Measurements from ENCODE around the gene OXA1L. TPM values are rescaled to one million over a fixed set of nuclear protein-coding genes. Genes with fewer than 3 reads are reported as not detected.
A peak's percentile ranks its signal among the peaks of the same experiment; 100 is the strongest.

OXA1L gene
- total RNA-seq, 1 donor from 2014 or later, result 99.2 TPM

- TF ChIP-seq CTCF (conservative IDR thresholded peaks at IDR 0.05; ENCODE audit: low read depth, low read length), result no peak
- no peak for DNase-seq (ENCODE audit: low read depth)
- no peak overlapping the region for H3K4me3 ChIP-seq (ENCODE audit: low read depth, low read length)
These were observed 52.9 kb downstream of the OXA1L start for GRCh38 chr14:22819151-22819988.

DNA sequence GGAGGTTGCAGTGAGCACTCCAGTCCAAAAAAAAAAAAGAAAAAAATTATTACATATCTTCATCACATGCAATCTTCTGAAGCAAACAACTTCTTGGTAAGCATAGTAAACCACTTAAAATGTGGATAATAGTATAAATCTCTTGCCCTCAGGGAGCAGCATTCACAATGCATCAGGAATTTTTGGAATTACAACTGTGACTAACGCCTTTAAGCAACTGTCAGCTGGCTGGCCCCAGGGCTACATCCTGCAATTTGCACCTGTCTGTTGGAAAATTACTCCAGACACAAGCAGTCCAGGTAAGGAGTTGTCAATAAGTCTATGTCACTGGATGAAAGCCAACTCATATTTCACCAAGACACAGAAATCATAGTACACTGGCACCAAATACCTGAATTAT lies 54.2 kb downstream of the OXA1L start:
- DNase-seq (ENCODE audit: low read depth), result no peak
- no peak overlapping the region for H3K4me3 ChIP-seq (ENCODE audit: low read depth, low read length)
- TF ChIP-seq CTCF (conservative IDR thresholded peaks at IDR 0.05; ENCODE audit: low read depth, low read length), result no peak

DNA sequence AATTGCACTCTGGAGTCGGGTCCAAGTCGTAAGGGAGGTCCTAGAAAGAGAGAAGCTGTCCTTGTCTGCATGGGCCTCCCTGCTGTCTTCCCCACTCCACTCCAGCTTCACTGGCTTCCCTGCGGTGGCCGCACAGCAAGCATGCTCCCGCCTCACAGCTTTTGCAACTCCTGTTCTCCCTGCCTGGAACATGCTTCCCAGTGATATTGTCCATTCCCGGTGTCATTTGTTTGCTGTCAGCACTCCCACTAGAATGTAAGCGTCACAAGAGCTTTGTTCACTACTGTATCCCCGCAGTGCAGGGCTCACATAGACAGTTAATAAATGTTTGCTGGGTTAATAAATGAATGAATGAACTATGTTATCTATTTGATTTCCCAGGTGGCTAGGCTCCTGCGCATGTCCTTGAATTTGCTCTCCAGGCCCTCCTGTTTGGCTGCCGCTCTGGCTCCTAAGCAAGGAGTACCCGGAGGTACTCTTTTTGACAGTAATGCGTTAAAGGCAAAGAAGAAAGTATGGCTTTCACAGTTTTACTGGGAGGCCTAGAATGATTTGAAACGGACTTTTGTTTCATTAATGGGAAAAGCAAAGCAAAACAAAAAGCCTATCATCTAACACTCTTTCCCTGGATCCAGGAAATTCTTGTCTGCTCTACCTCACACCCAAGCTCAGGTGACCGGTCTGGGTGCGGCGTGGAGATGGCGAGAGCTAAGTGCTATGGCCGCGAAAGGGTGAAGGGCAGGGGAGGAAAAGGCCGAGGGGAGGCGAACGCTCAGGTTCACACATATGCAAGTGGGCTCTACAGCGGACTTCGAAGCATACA lies 54.9 kb downstream of the OXA1L start:
- TF ChIP-seq CTCF (conservative IDR thresholded peaks at IDR 0.05; ENCODE audit: low read depth, low read length), result no peak
- no peak for DNase-seq (ENCODE audit: low read depth)
- H3K4me3 ChIP-seq (ENCODE audit: low read depth, low read length), result peak overlapping the region; percentile 22

- DNase-seq (ENCODE audit: low read depth), result no peak
- H3K4me3 ChIP-seq (ENCODE audit: low read depth, low read length), result peak overlapping the region; percentile 33
These were observed 55.6 kb downstream of the OXA1L start for GRCh38 chr14:22822016-22822570.

More at GRCh38 chr14:22822016-22822570, 55.6 kb downstream of the OXA1L start:
- TF ChIP-seq CTCF (conservative IDR thresholded peaks at IDR 0.05; ENCODE audit: low read depth, low read length), result no peak

Other genes with a start within 250 kb of the OXA1L start
- gene DAD1, start 177.5 kb upstream of the OXA1L start, total RNA-seq, result 330 and 389 TPM in 2 replicates
- gene ABHD4, start 168.4 kb upstream of the OXA1L start, total RNA-seq, result 10.3 and 10.7 TPM in 2 replicates
- gene OR6J1, start 122.3 kb upstream of the OXA1L start, total RNA-seq, result not detected in 2 replicates
- gene SLC7A7, start 48.7 kb downstream of the OXA1L start, total RNA-seq, result 3.5 and 5.6 TPM in 2 replicates
- 160 and 224 TPM in 2 replicates for gene MRPL52, start 63.2 kb downstream of the OXA1L start, total RNA-seq
- gene MMP14, start 69.9 kb downstream of the OXA1L start, total RNA-seq, result 224 and 227 TPM in 2 replicates
- gene LRP10, start 105.1 kb downstream of the OXA1L start, total RNA-seq, result 82.5 and 102 TPM in 2 replicates
- gene REM2, start 116.5 kb downstream of the OXA1L start, total RNA-seq, result 0.17 and 0.80 TPM in 2 replicates
- gene RBM23, start 152.5 kb downstream of the OXA1L start, total RNA-seq, result 76.4 and 90.6 TPM in 2 replicates
- 70.5 and 142 TPM in 2 replicates for gene PRMT5, start 162.7 kb downstream of the OXA1L start, total RNA-seq
- gene HAUS4, start 190.4 kb downstream of the OXA1L start, total RNA-seq, result 40.0 and 70.5 TPM in 2 replicates
- gene AJUBA, start 215.9 kb downstream of the OXA1L start, total RNA-seq, result 63.2 and 105 TPM in 2 replicates
- 6.0 and 9.4 TPM in 2 replicates for gene C14orf93, start 243.5 kb downstream of the OXA1L start, total RNA-seq